Endothelial cell of umbilical vein (primary cell): Measurements from ENCODE around the gene BACH2.

ENCODE experiments used
- CTCF ChIP-seq, 2 donors: IDR thresholded peaks; 1 replicate in 1 of 2; 2 replicates in 1 of 2; pipeline ENCODE4 v1.5.1; 2011; ENCODE audit warnings: low read length in 2 of 2, mild to moderate bottlenecking in 2 of 2, moderate library complexity in 2 of 2, control low read depth in 1 of 2, inconsistent platforms in 1 of 2, low read depth in 1 of 2; ENCODE audit not compliant: insufficient read depth in 1 of 2; ENCODE audit errors: extremely low read depth in 1 of 2
- EZH2 ChIP-seq: IDR thresholded peaks from 2 replicates; pipeline ENCODE4 v1.6.1; 2012; ENCODE audit warnings: borderline replicate concordance, low read depth, mild to moderate bottlenecking, moderate library complexity, low read length, inconsistent platforms; ENCODE audit not compliant: severe bottlenecking
- FOS ChIP-seq: IDR thresholded peaks from 2 replicates; pipeline ENCODE4 v1.6.1; 2011; ENCODE audit warnings: mild to moderate bottlenecking, low read length, moderate library complexity, borderline replicate concordance; ENCODE audit not compliant: insufficient read depth
- GATA2 ChIP-seq: IDR thresholded peaks from 2 replicates; pipeline ENCODE4 v1.7.0; 2011; ENCODE audit warnings: low read depth, mild to moderate bottlenecking, moderate library complexity, mixed read lengths, low read length; ENCODE audit not compliant: insufficient read length, insufficient read depth
- MAX ChIP-seq: IDR thresholded peaks from 2 replicates; pipeline ENCODE4 v1.6.1; 2011; ENCODE audit not compliant: insufficient read depth, insufficient read length
- MYC ChIP-seq: IDR thresholded peaks from one replicate; pipeline ENCODE4 v1.6.1; 2011; ENCODE audit warnings: mild to moderate bottlenecking, low read depth, low read length
- POLR2A ChIP-seq: IDR thresholded peaks from 2 replicates; pipeline ENCODE4 v1.6.1; 2012; ENCODE audit warnings: low read depth, mild to moderate bottlenecking, control low read depth, low read length
- POLR2AphosphoS5 ChIP-seq: IDR thresholded peaks from 2 replicates; pipeline ENCODE4 v1.6.1; 2012; ENCODE audit warnings: low read depth, mild to moderate bottlenecking, control low read depth, low read length, moderate library complexity; ENCODE audit not compliant: insufficient read depth

- no peak for TF ChIP-seq CTCF (IDR thresholded peaks at IDR 0.05; ENCODE audit: extremely low read depth in 1 of 2, insufficient read depth in 1 of 2, low read depth in 1 of 2, low read length in 2 of 2)
- no peak for TF ChIP-seq GATA2
- TF ChIP-seq MAX, result no peak
- no peak for TF ChIP-seq POLR2A
- no peak for TF ChIP-seq MYC
- TF ChIP-seq FOS, result no peak
- TF ChIP-seq EZH2, result no peak
- TF ChIP-seq POLR2AphosphoS5, result no peak
Observed at GRCh38 chr6:90107371-90107770, 189.3 kb downstream of the BACH2 start.
